H1 (cell line): ENCODE results near the gene ATXN7L3. TPM values are rescaled to one million over a fixed set of nuclear protein-coding genes. Genes with fewer than 3 reads are reported as not detected.

Source experiments
- CTCF ChIA-PET: fragments of 300-600 bp; sonication (Branson Sonifier 250); formaldehyde crosslinking; loops from one replicate; lab custom pipeline; 2021; ENCODE audit not compliant: partially characterized antibody; lab: Charles Lee
- POLR2A ChIA-PET: fragments of 300-600 bp; sonication (Branson Sonifier 250); formaldehyde crosslinking; loops from one replicate; lab custom pipeline; 2021; ENCODE audit warnings: inconsistent platforms; ENCODE audit not compliant: partially characterized antibody; lab: Charles Lee
- DNase-seq, 2 experiments: peaks; one replicate each; pipeline versions ENCODE4 v3.0.0 to v3.0.0-alpha.2; 2010 to 2022; ENCODE audit warnings: low spot score in 2 of 2, low read depth in 1 of 2, mixed read lengths in 1 of 2
- FAIRE-seq: peaks from 2 replicates; lab custom pipeline; 2011; peaks lifted over from hg19 to GRCh38; lab: Jason Lieb, UNC
- H2AFZ ChIP-seq: 2 replicates; pipeline ENCODE4 v1.8.1; 2012; ENCODE audit warnings: low read length, inconsistent platforms
- H2AK5ac ChIP-seq: 2 replicates; pipeline ENCODE4 v1.6.1; 2013; ENCODE audit warnings: low read depth, low read length
- H2BK120ac ChIP-seq: replicated peaks from 2 replicates; pipeline ENCODE3; 2013; ENCODE audit warnings: low read depth, low read length, inconsistent platforms
- H2BK12ac ChIP-seq: 2 replicates; pipeline ENCODE4 v1.6.1; 2013; ENCODE audit warnings: low read depth, low read length
- H2BK15ac ChIP-seq: 2 replicates; pipeline ENCODE4 v1.6.1; 2013; ENCODE audit warnings: low read length
- H2BK20ac ChIP-seq: 2 replicates; pipeline ENCODE4 v1.6.1; 2013; ENCODE audit warnings: low read length
- H2BK5ac ChIP-seq: 2 replicates; pipeline ENCODE4 v1.6.1; 2013; ENCODE audit warnings: low read depth, low read length
- H3K14ac ChIP-seq: 2 replicates; pipeline ENCODE4 v1.6.1; 2013; ENCODE audit warnings: inconsistent platforms; ENCODE audit not compliant: insufficient read length
- H3K18ac ChIP-seq: 2 replicates; pipeline ENCODE4 v1.6.1; 2013; ENCODE audit warnings: low read length; ENCODE audit errors: extremely low read depth
- H3K23ac ChIP-seq: 2 replicates; pipeline ENCODE4 v1.6.1; 2013; ENCODE audit warnings: inconsistent platforms; ENCODE audit not compliant: insufficient read length
- H3K23me2 ChIP-seq: 2 replicates; pipeline ENCODE4 v1.6.1; 2013; ENCODE audit warnings: low read depth, low read length
- H3K27ac ChIP-seq: 2 replicates; pipeline ENCODE4 v1.6.1; 2011; ENCODE audit warnings: low read depth, low read length, inconsistent platforms
- H3K27me3 ChIP-seq, 4 experiments: replicated peaks in 1 of 4; 1 replicate in 1 of 4; 2 replicates in 3 of 4; pipeline versions ENCODE4 v1.6.1 to v1.8.1; 2011 to 2013; ENCODE audit warnings: low read length in 3 of 4, mild to moderate bottlenecking in 3 of 4, inconsistent platforms in 2 of 4, mixed read lengths in 2 of 4, moderate library complexity in 1 of 4; ENCODE audit not compliant: control insufficient read depth in 3 of 4, insufficient read depth in 3 of 4; ENCODE audit errors: extremely low read depth in 1 of 4
- H3K36me3 ChIP-seq, 4 experiments: 2 replicates each; pipeline versions ENCODE4 v1.6.1 to v1.8.1; 2011 to 2013; ENCODE audit warnings: mild to moderate bottlenecking in 4 of 4, low read length in 3 of 4, moderate library complexity in 2 of 4, control low read depth in 1 of 4, inconsistent platforms in 1 of 4; ENCODE audit not compliant: insufficient read depth in 4 of 4, control insufficient read depth in 2 of 4
- H3K4ac ChIP-seq: replicated peaks from 2 replicates; pipeline ENCODE3; 2013; ENCODE audit warnings: low read length, low read depth, mixed read lengths, inconsistent platforms; ENCODE audit not compliant: insufficient read length
- H3K4me1 ChIP-seq, 4 experiments: replicated peaks in 1 of 4; 1 replicate in 1 of 4; 2 replicates in 3 of 4; pipeline versions ENCODE4 v1.6.1 to v1.8.1; 2011 to 2013; ENCODE audit warnings: low read length in 3 of 4, inconsistent platforms in 2 of 4, mixed read lengths in 1 of 4; ENCODE audit not compliant: insufficient read depth in 4 of 4, control insufficient read depth in 3 of 4
- H3K4me2 ChIP-seq, 2 experiments: 2 replicates each; pipeline versions ENCODE4 v1.6.1 to v1.8.1; 2011 to 2013; ENCODE audit warnings: low read depth in 2 of 2, low read length in 2 of 2, control low read depth in 1 of 2, inconsistent platforms in 1 of 2, mild to moderate bottlenecking in 1 of 2; ENCODE audit not compliant: insufficient read depth in 1 of 2
- H3K4me3 ChIP-seq, 4 experiments: fragments of 200-600, 300-600 bp in 1 of 4; sonication (generic), shearing (Covaris generic), sonication (Bioruptor Twin) in 1 of 4; 2 replicates each; pipeline versions ENCODE4 v1.5.1 to v1.8.1; 2011 to 2016; ENCODE audit warnings: low read length in 4 of 4, low read depth in 3 of 4, control low read depth in 2 of 4, inconsistent platforms in 2 of 4, mild to moderate bottlenecking in 2 of 4, mixed read lengths in 1 of 4, moderate library complexity in 1 of 4; ENCODE audit not compliant: insufficient read depth in 2 of 4; ENCODE audit errors: extremely low read depth in 1 of 4
- H3K56ac ChIP-seq: replicated peaks from 2 replicates; pipeline ENCODE3; 2013; ENCODE audit warnings: low read depth, mild to moderate bottlenecking, mixed read lengths, low read length, inconsistent platforms; ENCODE audit not compliant: insufficient read length
- H3K79me1 ChIP-seq: 2 replicates; pipeline ENCODE4 v1.6.1; 2013; ENCODE audit warnings: low read depth, low read length, control low read depth
- H3K79me2 ChIP-seq, 2 experiments: 2 replicates each; pipeline versions ENCODE4 v1.6.1 to v1.8.1; 2012 to 2013; ENCODE audit warnings: low read length in 2 of 2, mild to moderate bottlenecking in 2 of 2, inconsistent platforms in 1 of 2; ENCODE audit not compliant: insufficient read depth in 2 of 2, control insufficient read depth in 1 of 2
- H3K9ac ChIP-seq, 4 experiments: replicated peaks in 1 of 4; 1 replicate in 1 of 4; 2 replicates in 3 of 4; pipeline versions ENCODE4 v1.6.1 to v1.8.1; 2011 to 2013; ENCODE audit warnings: low read depth in 3 of 4, low read length in 3 of 4, control low read depth in 2 of 4, mild to moderate bottlenecking in 2 of 4, moderate library complexity in 2 of 4, inconsistent platforms in 1 of 4; ENCODE audit errors: extremely low read depth in 1 of 4
- H3K9me3 ChIP-seq, 2 experiments: 2 replicates each; pipeline versions ENCODE4 v1.6.1 to v1.8.1; 2012 to 2013; ENCODE audit warnings: mild to moderate bottlenecking in 2 of 2, moderate library complexity in 2 of 2, control low read depth in 1 of 2, inconsistent platforms in 1 of 2, low read depth in 1 of 2, low read length in 1 of 2, mixed read lengths in 1 of 2; ENCODE audit not compliant: insufficient read depth in 2 of 2
- H4K20me1 ChIP-seq, 2 experiments: replicated peaks in 1 of 2; 2 replicates each; pipeline versions ENCODE3 to v1.8.1; 2011 to 2013; ENCODE audit warnings: inconsistent platforms in 2 of 2, low read length in 2 of 2, mild to moderate bottlenecking in 1 of 2; ENCODE audit not compliant: insufficient read depth in 2 of 2, control insufficient read depth in 1 of 2
- H4K5ac ChIP-seq: 2 replicates; pipeline ENCODE4 v1.6.1; 2013; ENCODE audit warnings: low read length, low read depth, mixed read lengths, inconsistent platforms; ENCODE audit not compliant: insufficient read length
- H4K8ac ChIP-seq: 2 replicates; pipeline ENCODE4 v1.8.0; 2013; ENCODE audit warnings: mild to moderate bottlenecking, moderate library complexity, low read length, inconsistent platforms; ENCODE audit not compliant: insufficient read depth; ENCODE audit errors: extremely low read depth
- H4K91ac ChIP-seq: replicated peaks from 2 replicates; pipeline ENCODE3; 2013; ENCODE audit warnings: low read length, mixed read lengths, inconsistent platforms; ENCODE audit not compliant: insufficient read length
- BACH1 ChIP-seq: IDR thresholded peaks from 2 replicates; pipeline ENCODE4 v1.6.1; 2012; ENCODE audit warnings: low read length, improper control_type of control experiment
- CEBPB ChIP-seq: IDR thresholded peaks from 2 replicates; pipeline ENCODE4 v1.6.1; 2012; ENCODE audit warnings: low read depth, low read length
- CREB1 ChIP-seq: IDR thresholded peaks from 2 replicates; pipeline ENCODE4 v1.6.1; 2012; ENCODE audit warnings: inconsistent platforms
- FOSL1 ChIP-seq: IDR thresholded peaks from 2 replicates; pipeline ENCODE4 v1.6.1; 2011; ENCODE audit warnings: mild to moderate bottlenecking, low read depth, low read length, moderate library complexity; ENCODE audit not compliant: insufficient read depth
- KDM5A ChIP-seq: fragments of 200-600 bp; IDR thresholded peaks from 2 replicates; pipeline ENCODE4 v1.7.1; 2012; ENCODE audit warnings: mild to moderate bottlenecking, low read length, inconsistent platforms, mixed read lengths
- MAFK ChIP-seq: IDR thresholded peaks from 2 replicates; pipeline ENCODE4 v1.6.1; 2012; ENCODE audit warnings: low read depth, mild to moderate bottlenecking, improper control_type of control experiment, low read length
- POLR2AphosphoS5 ChIP-seq: IDR thresholded peaks from 2 replicates; pipeline ENCODE4 v1.6.1; 2011; ENCODE audit warnings: low read depth, low read length
- WGBS, 2 experiments: shearing (Covaris generic) in 1 of 2; methylation state at CpG; one replicate each; pipeline versions ENCODE4 v1.1.6 to v1.1.7; 2013 to 2015; ENCODE audit warnings: low lambda C conversion rate in 2 of 2, mixed read lengths in 2 of 2, inconsistent platforms in 1 of 2, low coverage in 1 of 2, missing lambda C conversion rate in 1 of 2; ENCODE audit not compliant: insufficient replicate concordance in 2 of 2, insufficient coverage in 1 of 2, insufficient read length in 1 of 2; ENCODE audit errors: extremely low coverage in 1 of 2, missing lambda C conversion rate in 1 of 2; 5-methylcytosine and 5-hydroxymethylcytosine counted together
- polyA plus RNA-seq, 7 experiments: library from polyadenylated mRNA; depleted of rRNA in 3 of 7; stranded (reverse) in 5 of 7; unstranded in 2 of 7; fragments of >200 nt in 5 of 7; fragments of 200-250 nt in 2 of 7; gene quantifications; 1 replicate in 5 of 7; 2 replicates in 1 of 7; 4 replicates in 1 of 7; pipeline versions ENCODE4 v1.2.1 to v1.2.3, GENCODE V29; 2011 to 2013; ENCODE audit warnings: missing spikeins in 2 of 7, mixed read lengths in 2 of 7
- total RNA-seq: library from RNA; stranded (reverse); fragmentation: NEBNext Ultra II Directional; extraction: Animal tissue kit (Norgen Biotek cat#: 25700); gene quantifications from 2 replicates; pipeline ENCODE4 v1.2.1, GENCODE V29; 2021
- TF ChIP-seq, protein P1 (sequence below): IDR thresholded peaks from 2 replicates; pipeline ENCODE4 v1.6.1; 2012; ENCODE audit warnings: inconsistent platforms
- TF ChIP-seq, protein P2 (sequence below): IDR thresholded peaks from 2 replicates; pipeline ENCODE4 v1.6.1; 2011; ENCODE audit warnings: low read length, improper control_type of control experiment
- TF ChIP-seq, protein P3 (sequence below), 3 experiments: IDR thresholded peaks; 1 replicate in 2 of 3; 2 replicates in 1 of 3; pipeline versions ENCODE4 v1.5.1 to v1.6.1; 2011; ENCODE audit warnings: low read length in 3 of 3, mild to moderate bottlenecking in 3 of 3, inconsistent platforms in 2 of 3, low read depth in 1 of 3, moderate library complexity in 1 of 3; ENCODE audit not compliant: insufficient read depth in 1 of 3; ENCODE audit errors: control extremely low read depth in 1 of 3

ATXN7L3 gene
- total and polyA plus RNA-seq, 2 of the 8 experiments (the other 6 are each of a cell fraction or from before 2014, with no cell fraction given): 53.7 to 103 TPM

DNA sequence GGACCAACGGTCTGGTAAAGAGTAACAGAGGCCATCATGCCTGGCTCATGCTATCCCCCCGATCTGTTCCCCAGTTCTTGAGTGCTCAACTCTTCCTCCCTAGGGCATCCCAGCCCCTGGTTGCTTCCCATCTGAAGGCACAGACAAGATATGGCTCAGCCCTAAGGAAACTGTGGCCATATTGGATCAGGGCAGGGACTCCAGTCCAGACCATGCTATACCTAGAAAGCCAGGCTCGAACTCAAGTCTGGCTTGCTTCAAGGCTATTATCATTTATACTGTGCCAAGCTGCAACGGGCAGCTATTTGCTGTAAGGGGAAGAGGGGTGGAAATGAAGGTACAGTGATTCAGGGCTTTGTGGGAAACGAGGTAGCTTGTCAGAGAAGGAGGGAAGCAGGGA, 17.0 kb upstream of the ATXN7L3 start:
- Histone ChIP-seq H2AFZ (no peak overlapping the region), H3K4me3 (no peak overlapping the region), H3K23me2 (peaks cover 16% of the 10 kb centered on the region), H4K5ac (no peak overlapping the region), H3K36me3 (peaks cover 20 to 42% (median 31%) of the 10 kb centered on the region in 4 experiments; a peak in 7 of 8 replicates), H2BK15ac (no peak overlapping the region), H2BK12ac (no peak overlapping the region), H3K9me3 (no peaks in the 10 kb centered on the region), H3K9ac (no peak overlapping the region), H3K4me1 (peaks cover 0 to 13% (median 3%) of the 10 kb centered on the region in 4 experiments; a peak in 5 of 7 replicates), H3K27ac (no peak overlapping the region), H4K8ac (no peak overlapping the region), H3K27me3 (no peaks in the 10 kb centered on the region), H3K4me2 (no peak overlapping the region; a peak in 1 of 4 replicates), H3K79me2 (peaks cover 11 to 23% of the 10 kb centered on the region in 2 experiments), H3K14ac (no peak overlapping the region), H2BK5ac (no peak overlapping the region), H2AK5ac (no peak overlapping the region), H3K18ac (no peak overlapping the region), H2BK20ac (no peak overlapping the region), H4K20me1 (peaks cover 0 to 8% of the 10 kb centered on the region in 2 experiments), H3K4ac (no peak overlapping the region), H2BK120ac (no peak overlapping the region), H4K91ac (no peak overlapping the region), H3K56ac (no peak overlapping the region), H3K23ac (no peak overlapping the region), H3K79me1 (peaks cover 9% of the 10 kb centered on the region)
- FAIRE-seq (no peak), DNase-seq (no peak)
- ChIA-PET CTCF (interaction anchor here (0.6 to 12.7 kb wide), 11 partner anchors 9 to 241 kb away, joined by 3 to 158 read pairs (median 5); partner anchors contain the start of gene GRN), POLR2A (interaction anchor here (0.7 to 8.7 kb wide), 7 partner anchors 10 to 137 kb away, joined by 3 to 78 read pairs (median 5); partner anchors contain the start of genes ATXN7L3 and RUNDC3A)
- 90% methylated on average over 5 of the region's 5 CpGs; no CpG with 5 or more reads in 1 of the 2 experiments for WGBS, 2 experiments
- TF ChIP-seq, protein P1, sequence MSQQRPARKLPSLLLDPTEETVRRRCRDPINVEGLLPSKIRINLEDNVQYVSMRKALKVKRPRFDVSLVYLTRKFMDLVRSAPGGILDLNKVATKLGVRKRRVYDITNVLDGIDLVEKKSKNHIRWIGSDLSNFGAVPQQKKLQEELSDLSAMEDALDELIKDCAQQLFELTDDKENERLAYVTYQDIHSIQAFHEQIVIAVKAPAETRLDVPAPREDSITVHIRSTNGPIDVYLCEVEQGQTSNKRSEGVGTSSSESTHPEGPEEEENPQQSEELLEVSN: no peak
- no peak for TF ChIP-seq CEBPB
- no peak for TF ChIP-seq FOSL1
- no peak for TF ChIP-seq KDM5A
- TF ChIP-seq CREB1: no peak
- TF ChIP-seq POLR2AphosphoS5: no peak
- TF ChIP-seq BACH1: no peak
- TF ChIP-seq, protein P2, sequence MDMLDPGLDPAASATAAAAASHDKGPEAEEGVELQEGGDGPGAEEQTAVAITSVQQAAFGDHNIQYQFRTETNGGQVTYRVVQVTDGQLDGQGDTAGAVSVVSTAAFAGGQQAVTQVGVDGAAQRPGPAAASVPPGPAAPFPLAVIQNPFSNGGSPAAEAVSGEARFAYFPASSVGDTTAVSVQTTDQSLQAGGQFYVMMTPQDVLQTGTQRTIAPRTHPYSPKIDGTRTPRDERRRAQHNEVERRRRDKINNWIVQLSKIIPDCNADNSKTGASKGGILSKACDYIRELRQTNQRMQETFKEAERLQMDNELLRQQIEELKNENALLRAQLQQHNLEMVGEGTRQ: no peak
- no peak for TF ChIP-seq MAFK
- TF ChIP-seq, protein P3, sequence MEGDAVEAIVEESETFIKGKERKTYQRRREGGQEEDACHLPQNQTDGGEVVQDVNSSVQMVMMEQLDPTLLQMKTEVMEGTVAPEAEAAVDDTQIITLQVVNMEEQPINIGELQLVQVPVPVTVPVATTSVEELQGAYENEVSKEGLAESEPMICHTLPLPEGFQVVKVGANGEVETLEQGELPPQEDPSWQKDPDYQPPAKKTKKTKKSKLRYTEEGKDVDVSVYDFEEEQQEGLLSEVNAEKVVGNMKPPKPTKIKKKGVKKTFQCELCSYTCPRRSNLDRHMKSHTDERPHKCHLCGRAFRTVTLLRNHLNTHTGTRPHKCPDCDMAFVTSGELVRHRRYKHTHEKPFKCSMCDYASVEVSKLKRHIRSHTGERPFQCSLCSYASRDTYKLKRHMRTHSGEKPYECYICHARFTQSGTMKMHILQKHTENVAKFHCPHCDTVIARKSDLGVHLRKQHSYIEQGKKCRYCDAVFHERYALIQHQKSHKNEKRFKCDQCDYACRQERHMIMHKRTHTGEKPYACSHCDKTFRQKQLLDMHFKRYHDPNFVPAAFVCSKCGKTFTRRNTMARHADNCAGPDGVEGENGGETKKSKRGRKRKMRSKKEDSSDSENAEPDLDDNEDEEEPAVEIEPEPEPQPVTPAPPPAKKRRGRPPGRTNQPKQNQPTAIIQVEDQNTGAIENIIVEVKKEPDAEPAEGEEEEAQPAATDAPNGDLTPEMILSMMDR (IDR thresholded peaks at IDR 0.05; ENCODE audit: control extremely low read depth in 1 of 3, insufficient read depth in 1 of 3, low read depth in 1 of 3, low read length in 3 of 3): no peak
